GM20000 (cell line): ENCODE results near the gene XRCC4.

Experiments used
- DNase-seq: peaks from one replicate; pipeline ENCODE4 v3.0.0; 2012; ENCODE audit warnings: low spot score
- CTCF ChIP-seq: IDR thresholded peaks from 2 replicates; pipeline ENCODE4 v1.5.1; 2012; ENCODE audit warnings: mild to moderate bottlenecking, control low read depth; ENCODE audit errors: extremely low read depth, missing control alignments

The XRCC4 gene

DNA sequence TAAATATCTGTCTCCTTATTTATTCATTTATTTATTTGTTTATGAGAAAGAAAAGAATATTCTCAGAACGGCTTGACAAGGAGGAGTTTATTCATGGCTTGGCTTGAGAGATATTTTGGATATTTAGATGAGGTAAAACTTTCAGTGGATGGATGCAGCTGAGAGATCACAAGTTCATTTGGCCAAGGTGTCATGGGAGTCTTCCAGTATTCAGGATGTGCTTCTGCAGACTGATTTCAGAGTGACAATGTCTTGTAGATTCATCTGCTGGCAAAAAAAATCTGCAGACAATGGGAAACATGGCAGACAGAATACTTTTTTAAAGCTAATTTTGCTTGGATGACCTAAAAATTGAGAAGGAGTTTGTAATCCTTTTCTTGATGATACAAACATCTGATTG is 38.5 kb downstream of the XRCC4 start:
- no peak for DNase-seq
- TF ChIP-seq CTCF, result no peak

DNA sequence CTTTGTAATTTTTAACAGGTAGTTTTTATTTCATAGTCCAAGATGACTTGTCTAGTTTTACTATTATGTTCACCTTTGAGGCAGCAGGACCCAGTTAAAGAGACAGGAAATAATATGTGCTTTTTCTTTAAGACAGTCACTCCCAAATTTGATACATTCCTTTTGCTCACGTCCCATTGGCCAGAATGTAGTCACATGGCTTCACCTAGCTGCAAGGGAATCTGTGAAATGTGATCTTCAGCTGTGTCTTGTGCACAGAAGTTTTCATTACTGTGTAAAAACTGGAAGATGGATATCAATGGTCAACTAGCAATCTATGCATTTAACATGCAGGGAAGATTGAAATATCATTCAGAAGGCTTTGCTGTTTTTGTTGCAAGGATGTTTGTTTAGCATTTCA is 41.1 kb downstream of the XRCC4 start:
- DNase-seq, result no peak
- TF ChIP-seq CTCF, result no peak

- DNase-seq, result no peak
- no peak for TF ChIP-seq CTCF
Measured at GRCh38 chr5:83118976-83119375, 41.6 kb downstream of the XRCC4 start.

GRCh38 chr5:83124593-83124992 is 47.2 kb downstream of the XRCC4 start:
- no peak for TF ChIP-seq CTCF
- no peak for DNase-seq

DNA sequence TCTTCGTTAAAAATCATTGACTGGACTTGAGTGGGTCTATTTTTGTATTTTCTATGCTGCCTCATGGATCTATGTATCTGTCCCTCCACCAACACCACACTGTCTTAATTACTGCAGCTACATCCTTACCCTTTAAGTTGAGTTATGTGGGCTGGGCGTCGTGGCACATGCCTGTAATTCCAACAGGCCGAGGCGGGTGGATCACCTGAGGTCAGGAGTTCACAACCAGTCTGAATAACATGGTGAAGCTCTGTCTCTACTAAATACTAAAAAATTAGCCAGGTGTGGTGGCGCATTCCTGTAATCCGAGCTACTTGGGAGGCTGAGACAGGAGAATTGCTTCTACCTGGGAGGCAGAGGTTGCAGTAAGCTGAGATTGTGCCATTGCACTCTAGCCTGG is 48.2 kb downstream of the XRCC4 start:
- DNase-seq, result no peak
- no peak for TF ChIP-seq CTCF

DNA sequence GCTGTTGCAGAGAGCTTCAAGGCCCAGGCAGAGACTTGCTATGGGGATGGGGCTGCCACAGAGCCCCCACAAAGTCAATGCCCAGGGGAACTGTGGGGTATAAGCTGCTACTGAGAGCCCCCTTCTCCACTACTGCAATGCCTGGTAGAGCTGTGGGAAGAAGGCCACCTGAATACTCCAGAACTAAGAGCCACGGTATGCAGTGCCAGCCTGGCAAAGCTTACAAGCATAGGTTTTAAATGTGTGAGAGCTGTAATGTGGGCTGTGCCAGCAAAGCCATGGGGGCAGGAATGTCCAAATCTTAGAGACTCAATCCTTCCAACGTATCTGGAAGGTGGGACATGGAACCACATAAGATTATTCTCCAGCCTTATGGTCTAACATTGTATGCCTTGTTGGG is 49.2 kb downstream of the XRCC4 start:
- no peak for TF ChIP-seq CTCF
- no peak for DNase-seq

GRCh38 chr5:83133797-83134196 is 56.5 kb downstream of the XRCC4 start:
- no peak for TF ChIP-seq CTCF
- no peak for DNase-seq
